ENCODE data around the gene WDR47.
A peak's percentile ranks its signal among the peaks of the same experiment; 100 is the strongest.
"Not testable (repeated sequence)": the region's sequence is repeated elsewhere in the genome, so short reads cannot be mapped to it uniquely, and the experiment has no call there.

WDR47 gene

GRCh38 chr1:109050228-109050995, 8.5 kb upstream of the WDR47 start:
- DNase-seq = no peak

GRCh38 chr1:109048335-109048734, 6.4 kb upstream of the WDR47 start:
- DNase-seq = no peak

GRCh38 chr1:109047339-109047738, 5.4 kb upstream of the WDR47 start:
- no peak for DNase-seq

- DNase-seq = no peak
Observed at GRCh38 chr1:109046671-109047070, 4.8 kb upstream of the WDR47 start.

GRCh38 chr1:109045595-109045994, 3.7 kb upstream of the WDR47 start:
- no peak for DNase-seq

GRCh38 chr1:109040989-109041620, 797 bp downstream of the WDR47 start:
- DNase-seq = peak; percentile 44

- DNase-seq = no peak
Observed at GRCh38 chr1:109040627-109040988, 1.3 kb downstream of the WDR47 start.

GRCh38 chr1:109034382-109034781, 7.5 kb downstream of the WDR47 start:
- no peak for DNase-seq

- not testable (repeated sequence) for DNase-seq
Observed at GRCh38 chr1:109029493-109029892, 12.4 kb downstream of the WDR47 start.

GRCh38 chr1:109027841-109028240, 14.1 kb downstream of the WDR47 start:
- DNase-seq = no peak

- no peak for DNase-seq
Observed at GRCh38 chr1:109025694-109026093, 16.2 kb downstream of the WDR47 start.

GRCh38 chr1:109024646-109025045, 17.3 kb downstream of the WDR47 start:
- DNase-seq = no peak

- DNase-seq = no peak
Observed at GRCh38 chr1:109020693-109021257, 21.1 kb downstream of the WDR47 start.

GRCh38 chr1:109017719-109018118, 24.2 kb downstream of the WDR47 start:
- not testable (repeated sequence) for DNase-seq

GRCh38 chr1:109017134-109017533, 24.8 kb downstream of the WDR47 start:
- DNase-seq = no peak

GRCh38 chr1:109011335-109011734, 30.6 kb downstream of the WDR47 start:
- DNase-seq = no peak

GRCh38 chr1:108996622-108997021, 45.3 kb downstream of the WDR47 start:
- not testable (repeated sequence) for DNase-seq

- no peak for DNase-seq
Observed at GRCh38 chr1:108983114-108983513, 58.8 kb downstream of the WDR47 start.

GRCh38 chr1:108976658-108977057, 65.2 kb downstream of the WDR47 start:
- DNase-seq = no peak

- no peak for DNase-seq
Observed at GRCh38 chr1:108972951-108973350, 69.0 kb downstream of the WDR47 start.

GRCh38 chr1:108969346-108969745, 72.6 kb downstream of the WDR47 start:
- no peak for DNase-seq

- DNase-seq = peak; percentile 92
Observed at GRCh38 chr1:108963052-108963686, 78.7 kb downstream of the WDR47 start, which contains the start of gene CLCC1. TSS of gene CLCC1 (minus strand) at chr1:108963484. CDS start at chr1:108950437, 13,047 bp downstream.

- DNase-seq = peak; percentile 38
Observed at GRCh38 chr1:108962681-108963051, 79.2 kb downstream of the WDR47 start.
